Chondrocyte (in vitro differentiated cells): Measurements from ENCODE around the gene LMO1. TPM values are rescaled to one million over a fixed set of nuclear protein-coding genes. Genes with fewer than 3 reads are reported as not detected.

ENCODE experiments used
- DNase-seq: peaks from one replicate; pipeline ENCODE4 v3.0.0; 2021; ENCODE audit warnings: mixed read lengths, low spot score
- H3K27ac Mint-ChIP-seq: one replicate; pipeline ENCODE4 v1.8.0; 2021; ENCODE audit warnings: mild to moderate bottlenecking, moderate library complexity, mixed read lengths; ENCODE audit not compliant: unreplicated experiment
- H3K27me3 Mint-ChIP-seq: 2 replicates; pipeline ENCODE4 v1.8.0; 2021; ENCODE audit warnings: low read depth, mixed read lengths
- H3K36me3 Mint-ChIP-seq: 2 replicates; pipeline ENCODE4 v1.8.0; 2021; ENCODE audit warnings: low read depth, mixed read lengths
- H3K4me1 Mint-ChIP-seq: 2 replicates; pipeline ENCODE4 v1.8.0; 2021; ENCODE audit warnings: low read depth, mild to moderate bottlenecking, mixed read lengths
- H3K4me3 Mint-ChIP-seq: one replicate; pipeline ENCODE4 v1.8.0; 2021; ENCODE audit warnings: mild to moderate bottlenecking, moderate library complexity, mixed read lengths; ENCODE audit not compliant: unreplicated experiment
- H3K9me3 Mint-ChIP-seq: 2 replicates; pipeline ENCODE4 v1.8.0; 2021; ENCODE audit warnings: low read depth, mixed read lengths
- CTCF ChIP-seq: fragments of 200-600 bp; sonication (generic); IDR thresholded peaks from 2 replicates; pipeline ENCODE4 v1.5.0; 2021; ENCODE audit warnings: antibody characterized with exemption, mild to moderate bottlenecking, moderate library complexity
- total RNA-seq: library from RNA; stranded (reverse); gene quantifications from 3 replicates; pipeline ENCODE4 v1.2.1, GENCODE V29; 2021

Gene LMO1
- total RNA-seq, 1 donor from 2014 or later, result not detected

- no peak for DNase-seq
- Mint-ChIP-seq H3K9me3 (no peaks in the 10 kb centered on the region), H3K36me3 (no peaks in the 10 kb centered on the region), H3K4me3 (no peak overlapping the region), H3K4me1 (no peaks in the 10 kb centered on the region), H3K27me3 (peaks cover 16% of the 10 kb centered on the region), H3K27ac (no peak overlapping the region)
- TF ChIP-seq CTCF, result no peak
Observed at GRCh38 chr11:8217136-8217535, 46.5 kb downstream of the LMO1 start.

DNA sequence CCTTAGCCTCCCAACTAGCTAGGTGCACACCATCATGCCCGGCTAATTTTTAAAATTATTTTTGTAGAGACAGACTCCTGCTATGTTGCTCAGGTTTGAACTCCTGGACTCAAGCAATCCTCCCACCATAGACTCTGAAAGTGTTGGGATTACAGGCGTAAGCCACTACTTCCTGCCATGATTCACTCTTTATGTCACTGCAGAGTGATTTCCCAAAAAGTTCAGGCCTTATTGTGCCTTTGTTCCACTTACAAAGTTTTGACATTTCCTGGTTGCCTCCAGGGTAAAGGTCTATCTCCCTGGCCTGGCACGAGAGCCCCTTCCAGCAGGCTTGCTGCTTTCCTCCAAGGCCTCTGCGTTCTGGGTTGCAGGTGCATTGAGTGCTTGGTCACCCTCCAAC lies 50.3 kb downstream of the LMO1 start:
- Mint-ChIP-seq H3K9me3 (no peaks in the 10 kb centered on the region), H3K27me3 (peaks cover 28% of the 10 kb centered on the region), H3K4me1 (no peaks in the 10 kb centered on the region), H3K4me3 (no peak overlapping the region), H3K27ac (no peak overlapping the region), H3K36me3 (no peaks in the 10 kb centered on the region)
- no peak for TF ChIP-seq CTCF
- peak; percentile 65 for DNase-seq

DNA sequence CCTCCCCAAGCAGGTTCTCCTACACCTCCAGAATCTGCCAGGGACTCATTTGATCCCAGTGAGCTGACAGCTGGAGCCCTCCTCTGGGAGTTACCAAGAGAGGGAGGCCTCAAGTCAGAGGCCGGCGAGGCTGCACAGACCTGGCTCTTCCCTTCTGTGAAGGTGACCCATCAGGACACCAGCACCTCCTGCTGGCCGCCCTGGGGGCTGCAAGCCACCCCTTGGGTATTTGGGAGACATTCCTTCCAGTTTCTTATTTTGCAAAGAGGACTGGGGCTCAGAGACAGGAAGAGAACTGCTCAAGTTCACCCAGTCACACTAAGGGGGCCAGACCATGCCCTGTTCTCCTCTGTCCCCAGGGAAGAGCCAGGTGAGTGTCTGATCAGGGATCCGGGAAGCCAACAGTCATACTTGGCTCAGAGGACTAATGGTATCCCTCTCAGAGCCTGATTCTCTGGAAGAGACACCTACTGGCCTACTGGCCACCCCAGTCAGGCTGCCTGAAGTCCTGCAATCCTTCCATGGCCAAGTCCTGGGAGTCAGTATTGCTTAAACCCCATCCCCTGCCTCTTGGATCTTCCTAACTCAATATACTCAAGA lies 54.4 kb downstream of the LMO1 start:
- H3K4me1 Mint-ChIP-seq, result peaks cover 3% of the 10 kb centered on the region
- H3K27ac Mint-ChIP-seq, result no peak overlapping the region
- TF ChIP-seq CTCF, result peak; percentile 65
- H3K36me3 Mint-ChIP-seq, result no peaks in the 10 kb centered on the region
- peaks cover 28% of the 10 kb centered on the region for H3K27me3 Mint-ChIP-seq
- no peaks in the 10 kb centered on the region for H3K9me3 Mint-ChIP-seq
- no peak overlapping the region for H3K4me3 Mint-ChIP-seq
- DNase-seq, result peak; percentile 75

- Mint-ChIP-seq H3K4me3 (no peak overlapping the region), H3K27me3 (peaks cover 26% of the 10 kb centered on the region), H3K27ac (no peak overlapping the region), H3K9me3 (no peaks in the 10 kb centered on the region), H3K36me3 (no peaks in the 10 kb centered on the region), H3K4me1 (peaks cover 3% of the 10 kb centered on the region)
- TF ChIP-seq CTCF, result no peak
- peak; percentile 68 for DNase-seq
Observed at GRCh38 chr11:8207080-8208000, 56.3 kb downstream of the LMO1 start.

GRCh38 chr11:8206251-8207079 lies 57.2 kb downstream of the LMO1 start:
- H3K4me3 Mint-ChIP-seq, result no peak overlapping the region
- no peak overlapping the region for H3K27ac Mint-ChIP-seq
- DNase-seq, result peak; percentile 54
- peaks cover 3% of the 10 kb centered on the region for H3K4me1 Mint-ChIP-seq
- H3K27me3 Mint-ChIP-seq, result peaks cover 30% of the 10 kb centered on the region
- H3K36me3 Mint-ChIP-seq, result no peaks in the 10 kb centered on the region
- H3K9me3 Mint-ChIP-seq, result no peaks in the 10 kb centered on the region
- TF ChIP-seq CTCF, result no peak
